ENCODE measurements around the gene LPP.

LPP gene

DNA sequence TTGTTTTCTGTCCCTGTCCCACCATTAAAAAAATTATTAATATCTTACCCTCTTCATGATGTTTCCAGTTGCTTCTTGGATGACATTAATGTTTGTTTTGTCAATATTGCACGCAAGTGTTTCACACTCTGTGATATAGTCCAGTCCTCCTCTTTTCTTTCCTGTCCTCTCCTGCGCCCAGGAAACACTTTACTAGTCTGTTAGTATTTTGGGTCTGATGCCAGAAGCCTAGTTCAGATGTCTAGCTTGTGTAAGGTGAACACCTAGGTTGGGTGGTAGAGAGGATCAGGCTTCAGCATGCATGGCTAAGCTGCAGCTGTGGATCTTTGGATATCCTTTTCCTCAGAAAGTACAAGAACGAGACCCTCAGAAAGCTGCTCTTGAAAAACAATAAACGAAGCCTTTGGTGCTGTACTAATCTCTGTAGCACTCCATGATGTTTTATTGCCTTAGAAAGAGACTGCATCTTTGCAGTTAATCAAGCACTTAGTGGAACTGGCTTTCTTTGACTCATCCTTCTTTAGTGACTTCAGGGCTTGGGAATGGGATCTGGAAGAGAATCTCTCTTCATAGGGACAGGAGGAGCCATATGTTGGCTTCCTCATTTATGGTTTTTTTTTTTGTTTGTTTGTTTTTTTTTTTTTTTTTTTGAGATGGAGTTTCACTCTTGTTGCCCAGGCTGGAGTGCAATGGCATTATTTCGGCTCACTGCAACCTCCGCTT, 253.4 kb downstream of the LPP start:
- Histone ChIP-seq H3K4me3 (ENCODE audit: low read depth in 1 of 2, low read length in 2 of 2) (no peak overlapping the region), H3K9ac (ENCODE audit: low read depth, low read length) (no peak overlapping the region), H2AFZ (ENCODE audit: low read depth, low read length) (no peak overlapping the region), H3K27ac (ENCODE audit: low read length) (no peak overlapping the region), H3K9me3 (ENCODE audit: insufficient read depth, low read length, severe bottlenecking) (no peaks in the 10 kb centered on the region), H3K36me3 (ENCODE audit: insufficient read depth, low read length) (peaks cover 19% of the 10 kb centered on the region), H3K79me2 (ENCODE audit: insufficient read depth, low read length) (no peaks in the 10 kb centered on the region), H3K4me2 (ENCODE audit: insufficient read depth, low read length) (no peak overlapping the region), H3K4me1 (ENCODE audit: insufficient read depth, low read length) (peaks cover 17% of the 10 kb centered on the region), H4K20me1 (ENCODE audit: insufficient read depth, low read length) (no peaks in the 10 kb centered on the region), H3K27me3 (ENCODE audit: insufficient read depth, low read length, poor library complexity) (no peaks in the 10 kb centered on the region)
- DNase-seq (no peak), ATAC-seq (ENCODE audit: insufficient read depth, low read depth) (no peak)
- no peak for TF ChIP-seq EZH2 (IDR thresholded peaks at IDR 0.05; ENCODE audit: borderline replicate concordance, low read depth, low read length, severe bottlenecking)
- TF ChIP-seq, protein P1, sequence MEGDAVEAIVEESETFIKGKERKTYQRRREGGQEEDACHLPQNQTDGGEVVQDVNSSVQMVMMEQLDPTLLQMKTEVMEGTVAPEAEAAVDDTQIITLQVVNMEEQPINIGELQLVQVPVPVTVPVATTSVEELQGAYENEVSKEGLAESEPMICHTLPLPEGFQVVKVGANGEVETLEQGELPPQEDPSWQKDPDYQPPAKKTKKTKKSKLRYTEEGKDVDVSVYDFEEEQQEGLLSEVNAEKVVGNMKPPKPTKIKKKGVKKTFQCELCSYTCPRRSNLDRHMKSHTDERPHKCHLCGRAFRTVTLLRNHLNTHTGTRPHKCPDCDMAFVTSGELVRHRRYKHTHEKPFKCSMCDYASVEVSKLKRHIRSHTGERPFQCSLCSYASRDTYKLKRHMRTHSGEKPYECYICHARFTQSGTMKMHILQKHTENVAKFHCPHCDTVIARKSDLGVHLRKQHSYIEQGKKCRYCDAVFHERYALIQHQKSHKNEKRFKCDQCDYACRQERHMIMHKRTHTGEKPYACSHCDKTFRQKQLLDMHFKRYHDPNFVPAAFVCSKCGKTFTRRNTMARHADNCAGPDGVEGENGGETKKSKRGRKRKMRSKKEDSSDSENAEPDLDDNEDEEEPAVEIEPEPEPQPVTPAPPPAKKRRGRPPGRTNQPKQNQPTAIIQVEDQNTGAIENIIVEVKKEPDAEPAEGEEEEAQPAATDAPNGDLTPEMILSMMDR (IDR thresholded peaks at IDR 0.05; ENCODE audit: borderline replicate concordance, extremely low read depth, low read length, poor library complexity, severe bottlenecking) = no peak

DNA sequence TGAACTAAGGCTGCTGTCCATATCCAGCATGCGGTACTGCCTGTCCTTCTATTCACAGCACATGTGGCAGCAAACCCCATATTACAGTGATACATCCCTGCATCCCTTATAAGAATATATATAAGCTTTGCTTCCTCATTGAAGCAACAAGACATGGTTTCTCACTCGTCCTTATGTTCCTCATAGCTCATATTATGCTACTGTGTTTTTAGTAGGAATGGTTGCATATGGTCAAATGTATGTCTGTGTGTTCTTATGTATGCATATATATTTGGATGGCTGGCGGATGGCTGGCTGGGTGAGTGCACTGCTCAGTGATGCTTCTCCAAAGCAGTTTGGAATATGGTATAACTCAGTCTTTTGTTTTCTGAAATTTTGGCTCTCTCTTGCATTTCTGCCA, 254.9 kb downstream of the LPP start:
- Histone ChIP-seq H3K27ac (ENCODE audit: low read length) (no peak overlapping the region), H3K9me3 (ENCODE audit: insufficient read depth, low read length, severe bottlenecking) (no peaks in the 10 kb centered on the region), H3K79me2 (ENCODE audit: insufficient read depth, low read length) (0 out of 2 replicates have a peak, but pooled peaks cover 4% of the 10 kb centered on the region), H3K27me3 (ENCODE audit: insufficient read depth, low read length, poor library complexity) (no peaks in the 10 kb centered on the region), H4K20me1 (ENCODE audit: insufficient read depth, low read length) (no peaks in the 10 kb centered on the region), H3K9ac (ENCODE audit: low read depth, low read length) (no peak overlapping the region), H3K36me3 (ENCODE audit: insufficient read depth, low read length) (peaks cover 19% of the 10 kb centered on the region), H3K4me2 (ENCODE audit: insufficient read depth, low read length) (no peak overlapping the region), H2AFZ (ENCODE audit: low read depth, low read length) (no peak overlapping the region), H3K4me3 (ENCODE audit: low read depth in 1 of 2, low read length in 2 of 2) (no peak overlapping the region), H3K4me1 (ENCODE audit: insufficient read depth, low read length) (peaks cover 2% of the 10 kb centered on the region)
- ATAC-seq (ENCODE audit: insufficient read depth, low read depth) = no peak
- no peak for DNase-seq
- no peak for TF ChIP-seq EZH2 (IDR thresholded peaks at IDR 0.05; ENCODE audit: borderline replicate concordance, low read depth, low read length, severe bottlenecking)
- TF ChIP-seq, protein P1 (IDR thresholded peaks at IDR 0.05; ENCODE audit: borderline replicate concordance, extremely low read depth, low read length, poor library complexity, severe bottlenecking) = no peak

DNA sequence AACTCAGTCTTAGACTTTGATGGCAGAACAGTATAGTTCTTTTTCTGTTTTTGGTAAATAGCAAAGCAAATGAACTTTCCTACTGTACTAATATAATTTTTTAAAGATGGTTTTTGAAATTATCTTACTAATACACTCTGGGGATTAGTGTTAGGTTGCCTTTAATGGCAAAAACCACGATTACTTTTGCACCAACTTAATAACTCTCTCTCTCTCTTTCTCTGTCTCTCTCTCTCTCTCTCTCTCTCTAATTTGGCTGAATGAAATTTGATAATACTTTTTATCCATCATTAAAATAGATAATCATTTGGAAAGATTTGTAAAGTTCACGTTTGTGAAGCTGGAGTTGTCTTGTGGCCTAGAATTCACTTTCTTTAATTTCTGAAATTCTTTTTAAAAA, 257.8 kb downstream of the LPP start:
- peaks cover 8% of the 10 kb centered on the region; the same call in 1 of the 2 replicates for H3K36me3 ChIP-seq (ENCODE audit: insufficient read depth, low read length)
- no peak overlapping the region for H3K27ac ChIP-seq (ENCODE audit: low read length)
- DNase-seq = no peak
- no peak overlapping the region for H2AFZ ChIP-seq (ENCODE audit: low read depth, low read length)
- H3K4me3 ChIP-seq (ENCODE audit: low read depth in 1 of 2, low read length in 2 of 2) = no peak overlapping the region
- no peak for ATAC-seq (ENCODE audit: insufficient read depth, low read depth)
- H3K4me1 ChIP-seq (ENCODE audit: insufficient read depth, low read length) = no peaks in the 10 kb centered on the region
- H3K4me2 ChIP-seq (ENCODE audit: insufficient read depth, low read length) = no peak overlapping the region
- no peaks in the 10 kb centered on the region for H3K27me3 ChIP-seq (ENCODE audit: insufficient read depth, low read length, poor library complexity)
- H3K9ac ChIP-seq (ENCODE audit: low read depth, low read length) = no peak overlapping the region
- H3K9me3 ChIP-seq (ENCODE audit: insufficient read depth, low read length, severe bottlenecking) = no peaks in the 10 kb centered on the region
- no peaks in the 10 kb centered on the region for H4K20me1 ChIP-seq (ENCODE audit: insufficient read depth, low read length)
- TF ChIP-seq, protein P1 (IDR thresholded peaks at IDR 0.05; ENCODE audit: borderline replicate concordance, extremely low read depth, low read length, poor library complexity, severe bottlenecking) = no peak
- TF ChIP-seq EZH2 (IDR thresholded peaks at IDR 0.05; ENCODE audit: borderline replicate concordance, low read depth, low read length, severe bottlenecking) = no peak
- 0 out of 2 replicates have a peak, but pooled peaks cover 4% of the 10 kb centered on the region for H3K79me2 ChIP-seq (ENCODE audit: insufficient read depth, low read length)

Data from DND-41 (cell line).